Nephron (organoid): ENCODE results near the gene CD38.

Experiments
- H3K27ac Mint-ChIP-seq, 3 experiments: 2 replicates each; pipeline ENCODE4 v1.8.0; 2020; ENCODE audit warnings: mixed read lengths in 3 of 3, mild to moderate bottlenecking in 2 of 3, moderate library complexity in 1 of 3
- H3K27me3 Mint-ChIP-seq: 2 replicates; pipeline ENCODE4 v1.8.0; 2021; ENCODE audit warnings: low read depth, mild to moderate bottlenecking, moderate library complexity, mixed read lengths
- H3K36me3 Mint-ChIP-seq: 2 replicates; pipeline ENCODE4 v1.8.0; 2020; ENCODE audit warnings: low read depth, mixed read lengths
- H3K4me1 Mint-ChIP-seq: 2 replicates; pipeline ENCODE4 v1.8.0; 2020; ENCODE audit warnings: mixed read lengths
- H3K4me3 Mint-ChIP-seq, 3 experiments: 2 replicates each; pipeline ENCODE4 v1.8.0; 2020; ENCODE audit warnings: mild to moderate bottlenecking in 3 of 3, mixed read lengths in 3 of 3, moderate library complexity in 2 of 3
- H3K9me3 Mint-ChIP-seq: 2 replicates; pipeline ENCODE4 v1.8.0; 2020; ENCODE audit warnings: mixed read lengths
- TF ChIP-seq, protein P1 (sequence below), 3 experiments: fragments of 200-600 bp; sonication (generic); IDR thresholded peaks; one replicate each; pipeline ENCODE4 v1.5.0; 2021; ENCODE audit warnings: antibody characterized with exemption in 3 of 3; ENCODE audit not compliant: unreplicated experiment in 3 of 3

CD38 gene

DNA sequence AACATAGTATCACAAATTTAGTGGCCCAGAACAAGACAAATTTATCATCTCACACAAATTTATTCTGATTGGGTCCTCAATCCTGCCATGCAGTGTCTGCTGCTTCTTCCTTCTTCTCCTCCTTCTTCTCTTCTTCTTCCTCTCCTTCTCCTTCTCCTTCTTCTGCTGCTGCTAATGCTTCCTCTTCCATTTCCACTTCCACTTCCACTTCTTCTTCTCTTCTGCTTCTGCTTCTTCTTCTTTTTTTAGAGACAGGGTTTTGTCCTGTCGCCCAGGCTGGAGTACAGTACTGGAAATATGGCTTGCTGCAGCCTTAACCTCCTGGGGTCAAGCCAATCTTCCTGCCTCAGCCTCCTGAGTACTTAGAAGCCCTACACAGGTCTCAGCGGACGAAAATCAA lies 122.9 kb downstream of the CD38 start:
- Mint-ChIP-seq H3K36me3 (no peaks in the 10 kb centered on the region), H3K9me3 (peaks cover 13% of the 10 kb centered on the region)

DNA sequence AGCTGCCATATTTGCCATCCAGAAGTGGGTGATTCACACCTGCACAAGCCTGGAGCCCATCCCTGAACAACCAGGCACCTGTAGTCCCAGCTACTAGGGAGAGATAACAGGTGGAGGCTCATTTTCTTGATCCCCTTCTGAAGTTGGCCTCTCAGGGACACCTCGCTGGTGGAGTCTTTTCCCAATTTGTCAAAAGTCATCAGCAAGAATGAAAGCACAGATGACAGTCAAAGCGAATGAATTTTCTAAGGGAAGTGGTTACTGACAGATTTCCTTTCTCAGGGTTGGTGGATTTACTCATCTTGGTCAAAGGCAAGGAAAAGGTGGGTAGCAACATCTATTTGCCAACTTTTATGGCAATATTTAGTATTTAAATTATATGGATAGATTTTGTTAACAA lies 123.9 kb downstream of the CD38 start:
- H3K4me3 Mint-ChIP-seq, result no peak overlapping the region
- no peaks in the 10 kb centered on the region for H3K36me3 Mint-ChIP-seq
- TF ChIP-seq, protein P1, sequence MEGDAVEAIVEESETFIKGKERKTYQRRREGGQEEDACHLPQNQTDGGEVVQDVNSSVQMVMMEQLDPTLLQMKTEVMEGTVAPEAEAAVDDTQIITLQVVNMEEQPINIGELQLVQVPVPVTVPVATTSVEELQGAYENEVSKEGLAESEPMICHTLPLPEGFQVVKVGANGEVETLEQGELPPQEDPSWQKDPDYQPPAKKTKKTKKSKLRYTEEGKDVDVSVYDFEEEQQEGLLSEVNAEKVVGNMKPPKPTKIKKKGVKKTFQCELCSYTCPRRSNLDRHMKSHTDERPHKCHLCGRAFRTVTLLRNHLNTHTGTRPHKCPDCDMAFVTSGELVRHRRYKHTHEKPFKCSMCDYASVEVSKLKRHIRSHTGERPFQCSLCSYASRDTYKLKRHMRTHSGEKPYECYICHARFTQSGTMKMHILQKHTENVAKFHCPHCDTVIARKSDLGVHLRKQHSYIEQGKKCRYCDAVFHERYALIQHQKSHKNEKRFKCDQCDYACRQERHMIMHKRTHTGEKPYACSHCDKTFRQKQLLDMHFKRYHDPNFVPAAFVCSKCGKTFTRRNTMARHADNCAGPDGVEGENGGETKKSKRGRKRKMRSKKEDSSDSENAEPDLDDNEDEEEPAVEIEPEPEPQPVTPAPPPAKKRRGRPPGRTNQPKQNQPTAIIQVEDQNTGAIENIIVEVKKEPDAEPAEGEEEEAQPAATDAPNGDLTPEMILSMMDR (IDR thresholded peaks at IDR 0.05; ENCODE audit: unreplicated experiment in 3 of 3), result no peak
- peaks cover 9% of the 10 kb centered on the region for H3K27me3 Mint-ChIP-seq
- peaks cover 13% of the 10 kb centered on the region for H3K9me3 Mint-ChIP-seq
- no peaks in the 10 kb centered on the region for H3K4me1 Mint-ChIP-seq
- no peak overlapping the region for H3K27ac Mint-ChIP-seq

More for the DNA sequence above, 122.9 kb downstream of the CD38 start:
- TF ChIP-seq, protein P1 (IDR thresholded peaks at IDR 0.05; ENCODE audit: unreplicated experiment in 3 of 3), result no peak
- Mint-ChIP-seq H3K27me3 (peaks cover 9% of the 10 kb centered on the region), H3K4me3 (no peak overlapping the region), H3K27ac (no peak overlapping the region), H3K4me1 (no peaks in the 10 kb centered on the region)

DNA sequence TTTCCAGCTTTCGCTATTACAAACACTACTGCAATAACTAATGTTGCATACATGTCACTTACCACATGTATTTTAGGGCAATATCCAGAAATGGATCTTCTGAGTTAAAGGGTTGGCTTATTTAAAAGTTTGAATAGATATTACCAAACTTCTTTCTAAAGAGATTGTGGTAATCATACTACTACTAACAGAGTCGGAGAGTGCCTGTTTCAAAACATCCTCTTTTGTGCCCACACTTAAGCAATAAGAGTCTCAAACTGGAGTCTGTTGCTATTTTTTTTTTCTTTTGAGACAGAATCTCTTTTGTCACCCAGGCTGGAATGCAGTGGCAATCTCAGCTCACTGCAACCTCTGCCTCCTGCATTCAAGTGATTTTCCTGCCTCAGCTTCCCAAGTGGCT lies 124.6 kb downstream of the CD38 start:
- TF ChIP-seq, protein P1 (IDR thresholded peaks at IDR 0.05; ENCODE audit: unreplicated experiment in 3 of 3), result no peak
- H3K27ac Mint-ChIP-seq, result no peak overlapping the region
- peaks cover 6% of the 10 kb centered on the region for H3K4me1 Mint-ChIP-seq
- H3K4me3 Mint-ChIP-seq, result no peak overlapping the region
- peaks cover 9% of the 10 kb centered on the region for H3K27me3 Mint-ChIP-seq
- H3K9me3 Mint-ChIP-seq, result peaks cover 13% of the 10 kb centered on the region
- no peaks in the 10 kb centered on the region for H3K36me3 Mint-ChIP-seq
